Frontal cortex (tissue), 1 donor: ENCODE data around the gene RCN2. TPM values are rescaled to one million over a fixed set of nuclear protein-coding genes. Genes with fewer than 3 reads are reported as not detected.

ENCODE experiments used
- small RNA-seq: library from RNA; depleted of rRNA; stranded (forward); fragments of <200 nt; gene quantifications from one replicate; pipeline ENCODE3, GENCODE V24; 2014
- total RNA-seq: library from RNA; depleted of rRNA; stranded (reverse); fragments of >200 nt; gene quantifications from one replicate; pipeline ENCODE4 v1.2.3, GENCODE V29; 2014

Gene RCN2
- total RNA-seq, 1 donor from 2014 or later: 65.2 TPM

Small RNAs within 50 kb of the gene (small RNA-seq; reads per million reads assigned to genes)
- not detected for gene RN7SL278P

Other genes starting within 250 kb of the RCN2 start
- gene SCAPER, start 26.4 kb upstream of the RCN2 start, total RNA-seq: 76.6 TPM
- 0.41 TPM for gene PSTPIP1, start 63.4 kb downstream of the RCN2 start, total RNA-seq
- 229 TPM for gene TSPAN3, start 139.4 kb downstream of the RCN2 start, total RNA-seq